PC-9 (cell line): Measurements from ENCODE around the gene MPZL1.

Source experiments
- CTCF ChIP-seq: fragments of 200-600 bp; sonication (generic); conservative IDR thresholded peaks from 2 replicates; pipeline ENCODE4 v1.6.1; 2017; ENCODE audit warnings: mixed run types, antibody characterized with exemption, mild to moderate bottlenecking, moderate library complexity
- EZH2 ChIP-seq: fragments of 200-600 bp; sonication (generic); IDR thresholded peaks from 2 replicates; pipeline ENCODE4 v1.8.0; 2017; ENCODE audit warnings: antibody characterized with exemption, low read depth

DNA sequence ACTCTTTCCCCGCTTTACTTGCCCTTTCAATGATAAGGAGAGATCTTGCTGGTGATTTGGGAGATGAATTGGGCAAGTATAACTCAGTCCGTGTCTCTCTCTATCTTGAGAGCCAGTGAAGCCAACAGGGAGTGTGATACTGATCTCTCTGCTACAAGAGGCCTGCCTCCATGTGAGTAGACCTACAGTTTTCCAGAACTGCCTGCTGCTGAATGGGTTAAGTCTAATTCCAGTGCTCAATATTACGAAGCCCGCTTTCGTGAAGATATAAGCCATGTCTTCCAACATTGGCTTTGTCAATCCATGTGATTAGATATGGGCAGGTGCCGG lies 99.5 kb downstream of the MPZL1 start:
- no peak for TF ChIP-seq CTCF
- no peak for TF ChIP-seq EZH2
